HG02973 (cell line): ENCODE data around the gene BNC2.

Experiments
- ATAC-seq: cut with Tn5 transposase; IDR thresholded peaks from one replicate; pipeline ENCODE4 v1.9.1; 2021; ENCODE audit warnings: moderate library complexity; ENCODE audit not compliant: unreplicated experiment

Gene BNC2

GRCh38 chr9:16719921-16720320 is 150.5 kb downstream of the BNC2 start:
- ATAC-seq: no peak

DNA sequence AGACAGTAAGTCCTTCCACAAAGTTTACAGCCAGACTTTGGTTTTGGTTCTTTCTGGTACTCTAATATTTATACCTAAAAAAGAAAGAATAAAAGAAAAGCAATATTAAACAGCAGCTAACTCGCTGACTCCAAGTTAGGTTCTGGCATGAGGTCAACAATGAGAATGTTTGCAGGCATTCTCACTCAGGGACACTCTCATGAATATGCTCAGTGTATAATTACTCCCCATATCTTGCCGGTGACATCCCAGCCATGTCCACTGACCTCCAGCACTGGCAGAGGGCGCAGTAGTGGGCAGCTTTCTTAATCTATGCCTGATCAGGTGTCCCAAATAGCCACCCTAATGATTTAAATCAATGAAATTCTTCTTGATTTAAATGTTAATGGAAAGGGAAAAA is 151.5 kb downstream of the BNC2 start:
- no peak for ATAC-seq

- ATAC-seq: no peak
Measured at GRCh38 chr9:16718296-16718695, 152.2 kb downstream of the BNC2 start.

DNA sequence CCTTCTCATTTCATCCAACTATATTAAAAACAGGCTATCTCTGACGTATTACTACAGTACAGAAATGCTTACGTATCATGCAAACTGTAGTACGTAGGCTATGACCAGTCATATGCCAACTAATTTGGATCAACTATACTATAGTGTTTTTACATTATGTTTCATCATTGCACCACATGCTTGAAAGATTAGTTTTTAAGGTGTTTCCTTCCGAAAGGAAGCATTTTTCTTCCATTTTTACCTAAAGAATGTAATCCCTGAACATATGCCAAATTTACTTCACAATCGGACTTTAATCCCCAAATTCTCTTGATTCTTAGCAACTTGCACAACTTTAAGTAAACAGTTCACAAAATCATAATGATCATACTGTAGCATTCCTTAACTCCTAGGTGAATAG is 153.9 kb downstream of the BNC2 start:
- ATAC-seq: no peak

GRCh38 chr9:16715404-16715803 is 155.1 kb downstream of the BNC2 start:
- no peak for ATAC-seq

DNA sequence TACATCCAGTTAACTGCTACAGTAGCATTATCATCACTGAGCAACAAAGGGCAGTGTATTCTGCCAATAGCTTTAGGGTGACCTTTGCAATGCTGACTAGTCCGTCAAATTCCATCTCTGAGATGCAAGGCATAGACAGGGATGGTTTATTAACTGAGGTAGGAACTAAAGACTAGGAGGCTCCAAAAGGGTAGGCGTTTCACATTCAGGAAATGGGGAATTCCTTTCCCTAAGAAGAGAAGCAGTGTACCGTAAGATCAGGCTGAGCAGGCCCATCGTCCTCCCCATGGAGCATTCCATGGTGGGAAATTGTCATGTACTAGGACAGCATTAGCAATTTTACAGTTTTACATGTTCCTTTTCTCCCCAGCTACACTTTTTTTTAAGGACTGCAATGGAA is 157.7 kb downstream of the BNC2 start:
- no peak for ATAC-seq

GRCh38 chr9:16710888-16711287 is 159.6 kb downstream of the BNC2 start:
- ATAC-seq: no peak

GRCh38 chr9:16709924-16710323 is 160.5 kb downstream of the BNC2 start:
- ATAC-seq: no peak

DNA sequence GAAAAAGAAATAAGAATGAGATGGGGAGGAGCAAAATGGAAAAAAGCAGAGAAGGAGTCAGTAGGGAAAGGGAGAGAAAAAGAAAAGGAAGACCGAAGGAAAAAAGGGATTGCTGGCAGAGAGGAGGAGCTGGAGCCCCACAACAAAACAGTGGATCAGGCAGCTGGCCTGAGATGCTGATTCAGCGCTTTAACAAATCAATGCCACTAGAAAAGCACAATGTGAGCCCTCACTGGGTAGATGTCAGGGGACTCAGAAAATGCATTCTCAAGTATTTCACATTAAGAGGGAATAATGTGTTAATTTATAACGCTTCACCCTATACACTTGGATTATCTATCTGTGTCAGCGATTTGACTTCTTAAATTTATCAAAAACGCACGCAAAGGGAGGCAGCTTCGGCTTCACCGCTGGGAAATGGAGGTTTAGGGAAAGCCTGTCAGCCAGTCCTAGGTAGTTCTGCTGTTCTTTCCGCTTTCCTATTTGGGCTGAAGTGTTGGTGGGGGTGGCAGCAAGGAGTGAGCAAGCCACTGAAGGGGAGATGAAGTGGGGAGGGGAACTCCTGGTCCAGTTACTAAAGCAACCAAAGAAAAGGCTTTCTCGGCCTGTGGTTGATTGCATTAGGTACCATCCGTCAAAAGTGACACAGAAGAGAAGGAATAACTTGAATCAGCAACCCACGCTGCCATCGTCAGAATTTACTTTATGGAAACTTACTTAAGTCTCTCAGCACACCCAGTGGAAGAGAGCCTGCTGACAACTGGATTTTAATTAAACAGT is 161.6 kb downstream of the BNC2 start:
- no peak for ATAC-seq

DNA sequence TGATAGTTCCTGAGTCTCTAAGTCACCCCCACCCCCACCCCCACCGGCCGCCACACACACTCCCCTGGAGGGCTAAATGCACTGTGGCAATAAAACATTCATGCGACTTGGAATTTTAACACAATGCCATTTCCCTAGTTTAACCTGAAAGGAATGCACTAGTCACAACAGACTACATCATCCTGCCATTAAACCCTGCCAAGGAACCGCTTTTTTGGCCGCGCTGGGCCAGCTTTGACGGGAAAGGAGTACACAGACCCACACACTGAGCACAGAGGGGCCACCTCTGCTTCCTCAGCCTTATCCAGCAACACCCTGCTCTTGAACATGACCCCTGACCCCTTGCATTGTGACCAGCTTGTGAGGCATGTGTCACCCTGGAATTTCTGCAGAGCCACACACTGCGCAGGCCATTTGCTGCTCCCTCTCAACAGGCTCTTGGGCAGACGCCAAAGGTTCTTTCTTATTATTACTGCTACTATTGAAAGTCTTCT is 165.3 kb downstream of the BNC2 start:
- no peak for ATAC-seq

GRCh38 chr9:16704116-16705110 is 166.1 kb downstream of the BNC2 start:
- no peak for ATAC-seq

DNA sequence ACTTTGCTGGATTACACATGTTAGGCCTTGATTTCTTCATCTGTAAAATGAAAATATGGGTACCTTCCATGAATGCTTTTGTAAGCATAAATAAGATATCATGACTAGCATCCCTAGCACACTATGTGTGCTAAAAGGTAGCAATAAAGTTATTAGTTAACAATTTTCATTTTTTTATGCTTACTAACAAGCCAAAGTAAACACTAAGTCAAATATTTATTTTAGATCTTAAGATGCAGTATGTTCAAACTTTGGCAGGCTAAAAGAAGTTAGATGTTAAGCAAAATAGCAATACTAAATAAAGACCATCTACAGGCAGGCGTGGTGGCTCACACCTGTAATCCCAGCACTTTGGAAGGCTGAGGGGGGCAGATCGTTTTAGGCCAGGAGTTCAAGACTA is 169.1 kb downstream of the BNC2 start:
- no peak for ATAC-seq

DNA sequence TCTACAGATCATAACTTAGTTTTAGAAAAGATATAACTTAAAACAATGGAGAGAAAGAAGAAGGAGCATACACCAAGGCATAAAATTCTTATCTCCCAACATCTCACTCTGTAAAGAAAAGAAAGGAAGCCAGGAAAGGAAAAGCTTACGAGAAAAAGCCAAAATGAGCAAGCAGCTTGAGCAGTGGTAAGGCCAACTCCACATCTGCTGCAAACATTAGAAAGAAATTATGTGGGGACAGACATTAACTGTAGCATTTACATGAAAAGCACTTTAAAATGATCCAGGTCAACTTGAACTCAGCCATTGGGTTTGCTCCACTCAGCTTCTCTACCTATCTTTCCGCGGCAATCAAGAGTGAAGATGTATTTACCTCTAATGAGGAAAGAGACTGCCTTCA is 176.9 kb downstream of the BNC2 start:
- ATAC-seq: no peak

DNA sequence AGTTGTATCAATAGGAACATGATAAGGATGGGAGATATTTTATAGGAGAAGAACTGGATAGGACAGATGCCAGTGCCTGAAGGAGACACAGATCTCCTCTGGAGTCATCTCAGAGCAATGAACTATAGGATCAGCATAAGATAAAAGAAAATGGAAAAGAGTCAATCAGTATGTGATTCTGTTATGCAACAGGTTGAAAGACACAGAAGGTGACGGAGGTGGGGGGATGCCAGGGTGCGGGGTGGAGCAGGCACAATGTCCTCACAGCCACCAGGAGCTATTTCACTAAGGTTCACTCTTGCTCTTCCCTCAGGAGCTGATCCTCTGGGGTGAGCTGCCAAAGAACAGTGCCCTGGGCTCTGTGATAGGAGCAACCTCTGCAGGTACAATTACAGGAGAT is 179.8 kb downstream of the BNC2 start:
- ATAC-seq: no peak

DNA sequence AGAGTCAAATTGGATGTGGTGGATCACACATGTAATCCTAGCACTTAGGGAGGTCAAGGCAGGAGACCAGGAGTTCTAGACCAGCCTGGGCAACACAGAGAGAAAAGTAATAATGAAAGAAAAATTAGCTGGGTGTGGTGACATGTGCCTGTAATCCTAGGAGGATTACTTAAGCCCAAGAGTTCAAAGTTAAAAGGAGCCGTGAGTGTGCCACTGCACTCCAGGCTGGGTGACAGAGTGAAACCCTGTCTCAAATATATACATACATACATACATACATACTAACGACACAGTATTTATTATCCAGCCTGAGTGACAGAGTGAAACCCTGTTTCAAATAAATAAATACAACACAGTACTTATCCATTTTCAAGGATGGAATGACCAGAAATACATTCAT is 180.3 kb downstream of the BNC2 start:
- ATAC-seq: no peak

DNA sequence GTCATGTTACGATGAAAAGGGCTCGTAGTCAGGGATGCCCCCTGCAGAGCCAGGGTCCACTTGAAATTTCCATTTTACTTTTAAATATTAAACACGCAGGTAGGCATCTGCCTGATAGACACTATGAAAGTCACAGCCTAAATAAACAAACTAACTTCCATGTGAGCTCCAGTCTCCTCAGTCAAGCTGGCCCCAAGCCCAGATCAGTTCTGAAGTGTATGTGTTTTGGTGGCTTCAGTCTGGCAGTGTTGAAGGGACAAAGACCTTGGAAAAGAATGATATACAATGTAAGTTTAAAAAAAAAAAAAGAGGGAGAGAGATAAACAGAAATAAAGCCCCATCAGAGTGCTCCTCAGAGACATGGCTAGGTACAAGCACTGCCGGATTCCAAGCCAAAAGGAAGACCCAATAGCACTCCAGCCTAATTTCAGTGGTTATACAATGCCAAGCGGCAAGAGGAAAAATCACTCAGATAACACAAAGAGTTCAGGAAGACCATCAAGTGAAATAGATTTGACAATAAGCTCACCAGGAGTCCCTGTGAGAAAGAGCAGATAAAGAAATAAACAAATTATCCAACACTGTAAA is 181.0 kb downstream of the BNC2 start:
- ATAC-seq: no peak

DNA sequence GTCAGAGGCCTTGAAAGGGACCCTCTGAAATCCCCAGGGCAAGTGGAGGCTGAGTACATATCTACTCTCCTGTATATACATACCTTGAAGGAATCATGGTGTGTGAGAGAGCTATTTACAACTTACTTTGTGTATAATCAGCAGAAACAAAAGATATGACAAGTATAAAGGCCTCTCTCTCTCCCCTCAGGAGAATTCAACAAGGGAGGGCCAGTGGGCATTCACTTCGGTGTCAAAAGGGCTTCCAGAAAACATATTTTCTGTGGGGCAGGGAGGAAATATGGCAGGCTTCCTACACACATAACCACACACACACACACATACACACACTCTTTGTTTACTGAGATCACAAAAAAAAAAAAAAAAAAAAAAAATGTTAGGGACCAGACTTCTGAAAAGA is 181.7 kb downstream of the BNC2 start:
- no peak for ATAC-seq

GRCh38 chr9:16687678-16688369 is 182.6 kb downstream of the BNC2 start:
- no peak for ATAC-seq

DNA sequence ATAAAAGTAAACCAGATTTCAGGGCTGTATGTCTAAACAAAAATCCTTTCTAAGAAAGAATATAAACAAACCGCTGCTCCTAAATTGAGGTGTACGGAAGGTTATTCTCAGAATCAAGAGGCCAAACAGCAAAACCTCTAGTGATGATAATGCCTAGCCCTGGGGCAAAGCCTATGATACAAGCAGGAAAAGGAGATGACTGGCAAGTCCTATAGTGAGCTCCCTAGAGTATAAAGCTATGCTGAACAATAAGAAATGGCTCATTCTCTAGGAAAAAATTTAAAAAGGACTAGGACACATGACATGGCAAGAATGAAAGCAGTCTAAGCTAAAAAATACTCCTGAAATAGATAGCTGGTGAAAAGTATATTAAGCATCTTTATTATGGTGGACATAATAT is 187.1 kb downstream of the BNC2 start:
- no peak for ATAC-seq

DNA sequence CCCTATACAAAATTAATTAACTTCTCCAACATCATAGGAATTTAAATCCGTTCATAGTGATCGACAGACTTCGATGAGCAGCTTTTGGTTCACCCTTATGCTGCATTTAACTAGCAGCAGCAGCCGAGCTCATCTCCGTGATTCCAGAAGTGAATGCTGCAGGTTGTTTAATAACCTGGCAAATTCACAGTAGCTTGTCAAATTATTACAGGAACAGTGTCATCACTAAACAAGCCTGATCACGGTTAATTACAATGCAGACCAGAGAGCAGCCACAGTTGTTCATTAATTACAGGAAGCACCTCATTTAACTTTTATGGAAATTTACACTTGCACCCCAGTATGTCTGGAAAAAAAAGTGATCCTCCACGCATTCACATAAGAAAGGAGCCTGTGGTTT is 188.2 kb downstream of the BNC2 start:
- ATAC-seq: no peak

- no peak for ATAC-seq
Measured at GRCh38 chr9:16681652-16681987, 188.8 kb downstream of the BNC2 start.
